SU-DHL-6 (cell line): Measurements from ENCODE around the gene RAP1B.

Source experiments
- H2AFZ ChIP-seq: fragments of 200-600 bp; sonication (generic); 2 replicates; pipeline ENCODE4 v1.6.1; 2014; ENCODE audit warnings: low read depth, mild to moderate bottlenecking, moderate library complexity, mixed read lengths, antibody characterized with exemption, low read length; ENCODE audit not compliant: severe bottlenecking
- H3F3A ChIP-seq: fragments of 200-600 bp; shearing (Covaris generic); 2 replicates; pipeline ENCODE4 v1.6.0; 2016; ENCODE audit warnings: antibody characterized with exemption, mild to moderate bottlenecking; ENCODE audit not compliant: insufficient read depth
- H3K27ac ChIP-seq: fragments of 200-600 bp; sonication (generic); 2 replicates; pipeline ENCODE4 v1.5.1; 2016; ENCODE audit warnings: low read depth, mild to moderate bottlenecking, low read length, moderate library complexity, mixed read lengths
- H3K27me3 ChIP-seq: fragments of 200-600 bp; sonication (generic), shearing (Covaris generic); 2 replicates; pipeline ENCODE4 v1.6.0; 2014; ENCODE audit warnings: mild to moderate bottlenecking, low read length
- H3K36me3 ChIP-seq: fragments of 200-600 bp; sonication (generic); 2 replicates; pipeline ENCODE4 v1.6.1; 2014; ENCODE audit warnings: mild to moderate bottlenecking, low read length, mixed read lengths
- H3K4me2 ChIP-seq: fragments of 300-600, 200-600 bp; shearing (Covaris generic), sonication (generic); 2 replicates; pipeline ENCODE4 v1.6.0; 2014; ENCODE audit warnings: low read length, low read depth, mild to moderate bottlenecking; ENCODE audit not compliant: poor library complexity, severe bottlenecking
- H3K4me3 ChIP-seq: fragments of 200-600 bp; sonication (generic); 2 replicates; pipeline ENCODE4 v1.5.1; 2014; ENCODE audit warnings: antibody characterized with exemption, low read length, mild to moderate bottlenecking, mixed read lengths; ENCODE audit not compliant: insufficient read depth, poor library complexity, severe bottlenecking
- H3K79me2 ChIP-seq: fragments of 200-600 bp; sonication (generic); 2 replicates; pipeline ENCODE4 v1.6.1; 2014; ENCODE audit warnings: mild to moderate bottlenecking, low read length, moderate library complexity; ENCODE audit not compliant: insufficient read depth
- H3K9ac ChIP-seq: fragments of 200-600 bp; sonication (generic); 2 replicates; pipeline ENCODE4 v1.7.0; 2014; ENCODE audit warnings: mild to moderate bottlenecking, low read length
- H3K9me2 ChIP-seq: fragments of 200-600 bp; sonication (generic); replicated peaks from 2 replicates; pipeline ENCODE4 v1.6.1; 2014; ENCODE audit warnings: low read length; ENCODE audit not compliant: insufficient read depth
- H3K9me3 ChIP-seq: fragments of 200-600 bp; sonication (generic); 2 replicates; pipeline ENCODE4 v1.6.1; 2014; ENCODE audit warnings: low read length, mixed read lengths; ENCODE audit not compliant: insufficient read depth
- H4K20me1 ChIP-seq: fragments of 200-600 bp; sonication (generic); 2 replicates; pipeline ENCODE4 v1.6.1; 2014; ENCODE audit warnings: low read depth, mild to moderate bottlenecking, antibody characterized with exemption, low read length, moderate library complexity, mixed read lengths
- EZH2phosphoT487 ChIP-seq: fragments of 200-600 bp; sonication (generic), shearing (Covaris generic); conservative IDR thresholded peaks from 2 replicates; pipeline ENCODE4 v1.6.1; 2018; ENCODE audit warnings: mild to moderate bottlenecking, antibody characterized with exemption, low read length, moderate library complexity, mixed read lengths
- TF ChIP-seq, protein P1 (sequence below): fragments of 200-600 bp; sonication (generic); IDR thresholded peaks from one replicate; pipeline ENCODE4 v1.5.1; 2017; ENCODE audit warnings: antibody characterized with exemption, mild to moderate bottlenecking, low read length, moderate library complexity; ENCODE audit not compliant: insufficient read depth, poor library complexity, severe bottlenecking

Gene RAP1B

DNA sequence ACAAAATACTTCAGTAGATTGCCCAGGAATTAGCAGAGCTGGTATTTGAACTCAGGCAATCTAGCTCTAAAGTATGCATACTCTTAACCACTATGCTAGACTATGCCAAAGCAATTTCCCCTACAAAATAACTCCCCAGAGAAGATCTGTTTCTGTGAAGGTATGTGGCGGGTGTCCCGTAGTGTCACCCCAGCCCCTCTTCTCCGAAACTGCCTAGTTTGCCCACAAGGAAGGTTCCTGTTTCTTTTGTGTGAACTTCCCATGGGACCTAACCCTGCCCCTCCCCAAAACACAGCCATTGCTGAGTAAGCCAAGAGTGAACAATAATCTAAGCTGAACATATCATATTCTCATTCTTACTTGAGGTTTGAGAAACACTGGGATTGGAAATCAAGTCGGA lies 15.5 kb upstream of the RAP1B start:
- no peaks in the 10 kb centered on the region for H3K9me3 ChIP-seq
- H3F3A ChIP-seq = no peaks in the 10 kb centered on the region
- H3K9me2 ChIP-seq = no peaks in the 10 kb centered on the region
- no peaks in the 10 kb centered on the region for H3K36me3 ChIP-seq
- H3K4me3 ChIP-seq = no peak overlapping the region
- H2AFZ ChIP-seq = no peak overlapping the region
- no peak overlapping the region for H3K27ac ChIP-seq
- no peak for TF ChIP-seq EZH2phosphoT487
- no peaks in the 10 kb centered on the region for H4K20me1 ChIP-seq
- H3K4me2 ChIP-seq = no peak overlapping the region
- no peaks in the 10 kb centered on the region for H3K79me2 ChIP-seq
- no peak overlapping the region for H3K9ac ChIP-seq
- no peaks in the 10 kb centered on the region for H3K27me3 ChIP-seq

DNA sequence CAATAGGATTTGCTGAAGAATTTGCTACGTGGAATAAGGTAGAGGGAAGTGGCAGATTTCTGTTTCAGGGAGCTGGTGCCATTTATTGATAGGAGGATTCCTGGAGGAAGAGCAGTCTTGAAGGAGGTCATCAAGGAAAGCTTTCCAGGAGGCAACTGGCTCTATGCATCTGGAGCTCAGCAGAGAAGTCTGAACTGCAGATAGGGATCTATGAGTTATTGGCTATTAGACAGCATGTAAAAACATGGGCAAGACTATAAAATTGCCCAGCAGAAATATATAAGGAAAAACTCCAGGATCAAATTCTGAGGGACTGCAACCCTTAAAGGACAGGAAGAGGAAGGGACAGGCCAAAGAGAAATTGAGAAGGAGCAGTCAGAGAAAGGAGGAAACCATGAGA lies 8.9 kb upstream of the RAP1B start:
- no peak overlapping the region for H3K4me2 ChIP-seq
- H2AFZ ChIP-seq = no peak overlapping the region
- no peaks in the 10 kb centered on the region for H3K79me2 ChIP-seq
- no peaks in the 10 kb centered on the region for H4K20me1 ChIP-seq
- H3F3A ChIP-seq = no peaks in the 10 kb centered on the region
- H3K4me3 ChIP-seq = no peak overlapping the region
- TF ChIP-seq, protein P1, sequence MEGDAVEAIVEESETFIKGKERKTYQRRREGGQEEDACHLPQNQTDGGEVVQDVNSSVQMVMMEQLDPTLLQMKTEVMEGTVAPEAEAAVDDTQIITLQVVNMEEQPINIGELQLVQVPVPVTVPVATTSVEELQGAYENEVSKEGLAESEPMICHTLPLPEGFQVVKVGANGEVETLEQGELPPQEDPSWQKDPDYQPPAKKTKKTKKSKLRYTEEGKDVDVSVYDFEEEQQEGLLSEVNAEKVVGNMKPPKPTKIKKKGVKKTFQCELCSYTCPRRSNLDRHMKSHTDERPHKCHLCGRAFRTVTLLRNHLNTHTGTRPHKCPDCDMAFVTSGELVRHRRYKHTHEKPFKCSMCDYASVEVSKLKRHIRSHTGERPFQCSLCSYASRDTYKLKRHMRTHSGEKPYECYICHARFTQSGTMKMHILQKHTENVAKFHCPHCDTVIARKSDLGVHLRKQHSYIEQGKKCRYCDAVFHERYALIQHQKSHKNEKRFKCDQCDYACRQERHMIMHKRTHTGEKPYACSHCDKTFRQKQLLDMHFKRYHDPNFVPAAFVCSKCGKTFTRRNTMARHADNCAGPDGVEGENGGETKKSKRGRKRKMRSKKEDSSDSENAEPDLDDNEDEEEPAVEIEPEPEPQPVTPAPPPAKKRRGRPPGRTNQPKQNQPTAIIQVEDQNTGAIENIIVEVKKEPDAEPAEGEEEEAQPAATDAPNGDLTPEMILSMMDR = no peak
- no peak for TF ChIP-seq EZH2phosphoT487
- H3K27ac ChIP-seq = no peak overlapping the region
- no peaks in the 10 kb centered on the region for H3K9me3 ChIP-seq
- no peaks in the 10 kb centered on the region for H3K9me2 ChIP-seq
- H3K36me3 ChIP-seq = no peaks in the 10 kb centered on the region
- H3K9ac ChIP-seq = no peak overlapping the region
- H3K27me3 ChIP-seq = no peaks in the 10 kb centered on the region

DNA sequence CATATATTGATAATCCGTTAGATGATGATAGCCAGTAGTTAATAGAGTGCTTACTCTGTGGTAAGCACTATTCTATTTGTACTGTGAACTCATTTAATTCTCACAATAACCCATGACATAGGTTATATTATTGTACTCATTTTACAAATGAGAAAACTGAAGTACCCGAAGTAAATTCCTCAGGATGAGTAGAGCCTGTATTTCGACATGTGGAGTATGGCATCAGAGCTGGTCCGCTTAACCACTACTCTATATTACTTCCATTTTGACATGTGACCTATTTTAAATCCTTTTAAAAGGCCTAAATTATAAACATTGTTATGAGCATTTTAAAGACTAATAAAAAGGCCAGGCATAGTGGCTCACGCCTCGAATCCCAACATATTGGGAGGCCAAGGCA lies 8.0 kb upstream of the RAP1B start:
- no peak overlapping the region for H3K4me3 ChIP-seq
- no peaks in the 10 kb centered on the region for H3K9me2 ChIP-seq
- no peaks in the 10 kb centered on the region for H4K20me1 ChIP-seq
- H3K79me2 ChIP-seq = no peaks in the 10 kb centered on the region
- H3K27ac ChIP-seq = no peak overlapping the region
- no peaks in the 10 kb centered on the region for H3K27me3 ChIP-seq
- H3K36me3 ChIP-seq = no peaks in the 10 kb centered on the region
- no peak overlapping the region for H3K9ac ChIP-seq
- no peaks in the 10 kb centered on the region for H3F3A ChIP-seq
- TF ChIP-seq EZH2phosphoT487 = no peak
- TF ChIP-seq, protein P1 = no peak
- H3K4me2 ChIP-seq = no peak overlapping the region
- no peaks in the 10 kb centered on the region for H3K9me3 ChIP-seq
- H2AFZ ChIP-seq = no peak overlapping the region

DNA sequence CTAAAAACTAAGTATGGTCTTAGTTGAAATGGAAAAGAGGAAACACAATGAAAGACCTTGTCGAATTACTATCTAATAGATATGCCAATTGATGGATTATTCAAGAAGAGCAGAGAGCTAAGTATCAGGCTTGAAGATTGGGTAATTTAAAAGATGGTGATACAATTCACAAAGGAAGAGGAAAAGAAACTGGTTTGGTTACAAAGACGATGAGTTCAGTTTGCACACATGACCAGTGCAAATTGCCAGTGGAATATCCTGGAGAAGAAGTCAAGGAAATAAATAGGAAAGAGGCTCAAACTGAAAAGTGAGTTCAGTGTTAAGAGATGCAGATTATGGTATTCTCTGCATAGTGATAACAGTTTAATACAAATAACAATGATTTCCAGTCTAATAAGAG lies 2.5 kb upstream of the RAP1B start:
- H3K4me2 ChIP-seq = no peak overlapping the region
- no peaks in the 10 kb centered on the region for H3K27me3 ChIP-seq
- peaks cover 8% of the 10 kb centered on the region; the same call in 1 of the 2 replicates for H4K20me1 ChIP-seq
- H3K79me2 ChIP-seq = peaks cover 20% of the 10 kb centered on the region
- H3K27ac ChIP-seq = no peak overlapping the region
- H3K36me3 ChIP-seq = no peaks in the 10 kb centered on the region
- no peaks in the 10 kb centered on the region for H3K9me2 ChIP-seq
- no peak overlapping the region for H3K4me3 ChIP-seq
- TF ChIP-seq, protein P1 = no peak
- no peak for TF ChIP-seq EZH2phosphoT487
- H3F3A ChIP-seq = peaks cover 14% of the 10 kb centered on the region; the same call in 1 of the 2 replicates
- no peak overlapping the region for H2AFZ ChIP-seq
- H3K9ac ChIP-seq = no peak overlapping the region
- no peaks in the 10 kb centered on the region for H3K9me3 ChIP-seq
